C4-2B (cell line): Measurements from ENCODE around the gene PLA2R1.

Source experiments
- H3K27ac ChIP-seq: fragments of 450-650 bp; 2 replicates; pipeline ENCODE4 v1.5.1; 2017
- CTCF ChIP-seq: fragments of 450-650 bp; conservative IDR thresholded peaks from 2 replicates; pipeline ENCODE4 v1.5.1; 2017; ENCODE audit warnings: mild to moderate bottlenecking
- ZFX ChIP-seq: fragments of 450-650 bp; IDR thresholded peaks from 2 replicates; pipeline ENCODE4 v1.6.1; 2017

The PLA2R1 gene

GRCh38 chr2:160053946-160054345 lies 8.5 kb downstream of the PLA2R1 start:
- TF ChIP-seq ZFX (no peak), CTCF (no peak)

GRCh38 chr2:160052531-160052930 lies 9.9 kb downstream of the PLA2R1 start:
- TF ChIP-seq CTCF (no peak), ZFX (no peak)
- no peak overlapping the region for H3K27ac ChIP-seq

More at GRCh38 chr2:160053946-160054345, 8.5 kb downstream of the PLA2R1 start:
- no peak overlapping the region for H3K27ac ChIP-seq

DNA sequence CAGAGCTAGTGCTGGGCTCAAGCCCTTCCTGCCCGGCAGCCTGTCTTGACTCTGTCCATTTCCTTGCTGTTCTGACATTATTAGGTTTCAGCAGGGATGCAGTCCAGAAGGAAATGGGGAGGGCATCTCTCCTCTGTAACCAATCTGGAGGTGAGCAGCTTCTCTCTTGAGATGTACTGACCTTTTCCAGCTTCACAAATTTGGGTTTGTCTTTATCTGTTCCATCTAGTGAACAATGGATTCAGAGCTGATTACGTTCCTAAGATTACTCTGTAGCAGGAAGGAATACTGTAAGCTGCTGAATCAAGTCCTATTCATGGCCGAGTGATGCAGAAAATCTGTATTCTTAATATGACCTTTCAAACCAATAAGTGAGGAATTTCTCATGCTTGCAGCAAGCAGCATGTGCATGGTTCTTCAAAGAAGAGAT lies 11.0 kb downstream of the PLA2R1 start:
- no peak overlapping the region for H3K27ac ChIP-seq
- TF ChIP-seq ZFX (no peak), CTCF (no peak)

DNA sequence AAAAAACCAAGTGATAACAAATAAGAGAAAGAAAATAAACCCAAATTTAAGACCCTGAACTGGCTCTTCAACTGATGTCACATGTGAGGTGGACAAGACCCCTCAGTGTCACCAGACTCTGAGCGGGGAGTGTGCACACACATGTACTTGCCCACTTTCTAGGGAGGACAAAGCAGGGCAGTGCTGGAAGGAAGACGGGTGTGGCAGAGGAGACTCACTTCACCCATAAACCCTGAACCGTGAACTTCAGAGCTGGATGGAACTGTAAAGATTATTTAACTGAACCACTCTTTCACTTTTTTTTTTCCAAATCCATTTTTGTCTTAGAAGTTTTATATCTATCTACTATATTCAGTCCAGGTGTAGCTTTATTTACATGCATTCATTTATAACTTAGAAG lies 12.3 kb downstream of the PLA2R1 start:
- TF ChIP-seq CTCF (no peak), ZFX (no peak)
- no peak overlapping the region for H3K27ac ChIP-seq

DNA sequence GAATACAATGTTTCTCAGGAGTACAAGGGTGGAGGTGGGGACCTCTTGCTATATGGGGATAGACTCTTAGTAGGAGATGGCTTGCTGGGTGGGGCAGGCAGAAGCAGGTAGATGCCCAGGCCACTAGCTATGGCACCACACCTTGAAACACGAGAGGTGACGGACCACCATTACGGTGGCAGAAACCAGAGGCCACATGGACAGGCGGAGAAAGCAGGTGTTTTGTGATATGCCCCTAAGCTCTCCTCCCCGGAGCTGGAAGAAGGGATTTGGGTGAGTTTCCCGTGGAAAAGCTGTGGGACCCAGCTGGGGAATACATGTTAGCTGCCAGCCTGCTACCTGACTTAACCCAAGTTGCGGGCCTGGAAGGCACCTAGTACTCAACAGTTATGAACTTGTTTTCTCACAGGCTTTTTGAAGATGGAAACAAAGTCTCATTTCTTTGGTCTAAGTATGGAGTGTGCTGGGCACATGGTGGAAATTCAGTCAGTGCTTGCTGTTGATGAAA lies 16.7 kb downstream of the PLA2R1 start:
- no peak overlapping the region for H3K27ac ChIP-seq
- TF ChIP-seq CTCF (no peak), ZFX (no peak)

DNA sequence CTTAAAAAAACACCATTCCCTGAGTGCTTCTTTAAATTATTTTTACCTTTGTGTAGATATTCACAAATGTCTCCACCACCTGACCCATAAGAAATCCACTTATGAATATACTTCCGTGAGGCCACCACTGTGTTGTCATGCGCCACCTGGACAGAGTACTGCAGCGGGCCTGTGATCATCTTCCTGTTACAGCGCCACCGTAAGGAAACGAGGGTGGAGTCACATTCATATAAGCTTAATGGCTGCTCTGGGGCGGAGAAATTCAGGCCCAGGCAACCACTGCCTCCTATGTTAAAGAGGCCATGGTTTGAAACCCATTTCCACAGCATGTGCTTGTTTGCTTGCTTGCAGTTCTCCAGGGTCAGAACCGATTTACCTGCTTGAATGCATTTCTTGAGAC lies 17.7 kb downstream of the PLA2R1 start:
- TF ChIP-seq CTCF (no peak), ZFX (no peak)
- no peak overlapping the region for H3K27ac ChIP-seq

- TF ChIP-seq ZFX (no peak), CTCF (no peak)
- H3K27ac ChIP-seq = no peak overlapping the region
Measured at GRCh38 chr2:160043265-160043664, 19.1 kb downstream of the PLA2R1 start.
